B cell (primary cell): Measurements from ENCODE around the gene TBC1D14. TPM values are rescaled to one million over a fixed set of nuclear protein-coding genes. Genes with fewer than 3 reads are reported as not detected.

Experiments used
- ATAC-seq: fragments of 200-7000 bp; cut with Tn5 transposase; one replicate; pipeline ENCODE4 v1.10.0; 2021; ENCODE audit warnings: low read depth, mild to moderate bottlenecking, moderate number of reproducible peaks, moderate library complexity
- CTCF ChIA-PET: fragments of 350-600 bp; sonication (Branson Sonifier 250); formaldehyde crosslinking; loops from one replicate; lab custom pipeline; 2021; ENCODE audit warnings: antibody characterized with exemption, inconsistent platforms; lab: Charles Lee
- POLR2A ChIA-PET: fragments of 350-600 bp; sonication (Branson Sonifier 250); formaldehyde crosslinking; loops from one replicate; lab custom pipeline; 2021; ENCODE audit warnings: antibody characterized with exemption; lab: Charles Lee
- DNase-seq: peaks from one replicate; pipeline ENCODE4 v3.0.0; 2013
- H2AFZ ChIP-seq: 2 replicates; pipeline ENCODE4 v1.6.1; 2012; ENCODE audit warnings: mild to moderate bottlenecking, low read depth, low read length; ENCODE audit not compliant: insufficient read depth, poor library complexity, severe bottlenecking
- H3K27ac ChIP-seq, 2 donors: 1 replicate in 1 of 2; 2 replicates in 1 of 2; pipeline ENCODE4 v1.5.1; 2012 to 2013; ENCODE audit warnings: low read length in 2 of 2, mild to moderate bottlenecking in 2 of 2, moderate library complexity in 1 of 2
- H3K27me3 ChIP-seq, 4 experiments: fragments of 200-600 bp in 1 of 4; sonication (generic) in 1 of 4; replicated peaks in 1 of 4; 1 replicate in 2 of 4; 2 replicates in 2 of 4; pipeline versions ENCODE4 v1.6.1 to v1.7.0; 2013 to 2016; ENCODE audit warnings: low read length in 3 of 4, mild to moderate bottlenecking in 2 of 4, mixed read lengths in 1 of 4, moderate library complexity in 1 of 4; ENCODE audit not compliant: insufficient read depth in 4 of 4, control insufficient read depth in 3 of 4; ENCODE audit errors: control extremely low read depth in 1 of 4
- H3K36me3 ChIP-seq, 2 experiments: replicated peaks in 1 of 2; 1 replicate in 1 of 2; 2 replicates in 1 of 2; pipeline versions ENCODE4 v1.6.1 to v1.7.1; 2013; ENCODE audit warnings: low read length in 1 of 2; ENCODE audit not compliant: insufficient read depth in 2 of 2, control insufficient read depth in 1 of 2; ENCODE audit errors: control extremely low read depth in 1 of 2, extremely low read depth in 1 of 2
- H3K4me1 ChIP-seq, 2 donors: fragments of 200-600 bp in 1 of 2; sonication (generic) in 1 of 2; 1 replicate in 1 of 2; 2 replicates in 1 of 2; pipeline versions ENCODE4 v1.5.1 to v1.6.1; 2013 to 2017; ENCODE audit warnings: low read length in 2 of 2; ENCODE audit not compliant: control insufficient read depth in 2 of 2, insufficient read depth in 2 of 2
- H3K4me2 ChIP-seq: replicated peaks from 2 replicates; pipeline ENCODE3; 2012; ENCODE audit warnings: mild to moderate bottlenecking, low read depth, low read length; ENCODE audit not compliant: poor library complexity, severe bottlenecking
- H3K4me3 ChIP-seq, 5 experiments: fragments of 200-600 bp in 1 of 5; sonication (generic) in 1 of 5; 1 replicate in 3 of 5; 2 replicates in 2 of 5; pipeline versions ENCODE4 v1.5.1 to v1.7.0; 2011 to 2016; ENCODE audit warnings: low read length in 4 of 5, mild to moderate bottlenecking in 4 of 5, low read depth in 2 of 5, control low read depth in 1 of 5, moderate library complexity in 1 of 5; ENCODE audit not compliant: insufficient read depth in 1 of 5; ENCODE audit errors: control extremely low read depth in 1 of 5, extremely low read depth in 1 of 5
- H3K79me2 ChIP-seq: fragments of 200-600 bp; sonication (generic); one replicate; pipeline ENCODE4 v1.6.0; 2016; ENCODE audit warnings: low read length; ENCODE audit not compliant: control insufficient read depth, insufficient read depth
- H3K9ac ChIP-seq: fragments of 200-600 bp; sonication (generic); 2 replicates; pipeline ENCODE4 v1.6.1; 2017; ENCODE audit warnings: mild to moderate bottlenecking, low read length, moderate library complexity
- H3K9me3 ChIP-seq, 3 donors: one replicate each; pipeline versions ENCODE4 v1.6.1 to v1.7.1; 2013; ENCODE audit warnings: low read length in 2 of 3; ENCODE audit not compliant: control insufficient read depth in 2 of 3, insufficient read depth in 1 of 3; ENCODE audit errors: control extremely low read depth in 1 of 3
- H4K20me1 ChIP-seq: 2 replicates; pipeline ENCODE4 v1.6.0; 2012; ENCODE audit warnings: mild to moderate bottlenecking, low read length; ENCODE audit not compliant: insufficient read depth, control insufficient read depth, poor library complexity, severe bottlenecking
- H3K27ac Mint-ChIP-seq: one replicate; pipeline ENCODE4 v1.8.0; 2021; ENCODE audit warnings: mixed read lengths
- H3K27me3 Mint-ChIP-seq: one replicate; pipeline ENCODE4 v1.8.0; 2021; ENCODE audit warnings: mixed read lengths
- H3K4me1 Mint-ChIP-seq: one replicate; pipeline ENCODE4 v1.8.0; 2021; ENCODE audit warnings: mixed read lengths
- H3K4me3 Mint-ChIP-seq: one replicate; pipeline ENCODE4 v1.8.0; 2021; ENCODE audit warnings: mixed read lengths
- H3K9me3 Mint-ChIP-seq: one replicate; pipeline ENCODE4 v1.8.0; 2022; ENCODE audit warnings: mixed read lengths; ENCODE audit not compliant: insufficient read depth
- EZH2 ChIP-seq: IDR thresholded peaks from 2 replicates; pipeline ENCODE4 v1.6.1; 2012; ENCODE audit warnings: borderline replicate concordance, low read depth, mild to moderate bottlenecking, moderate library complexity, low read length; ENCODE audit not compliant: insufficient read depth, poor library complexity, severe bottlenecking
- WGBS: methylation state at CpG from one replicate; pipeline ENCODE4 v1.1.5; 2013; ENCODE audit warnings: missing lambda C conversion rate; ENCODE audit not compliant: insufficient coverage; 5-methylcytosine and 5-hydroxymethylcytosine counted together
- intact Hi-C: fragments of 100-400 bp; cut with micrococcal nuclease; formaldehyde crosslinking; loops from one replicate; pipeline ENCODE4 v1.10.0; 2022
- polyA plus RNA-seq: library from polyadenylated mRNA; depleted of rRNA; stranded (reverse); fragments of >200 nt; gene quantifications from 2 replicates; pipeline ENCODE4 v1.2.3, GENCODE V29; 2012
- total RNA-seq, 2 donors: library from RNA; stranded (reverse); fragments of 120-200 nt in 1 of 2; gene quantifications; 1 replicate in 1 of 2; 2 replicates in 1 of 2; pipeline versions ENCODE4 v1.2.3 to v1.2.4, GENCODE V29; 2013 to 2022
- TF ChIP-seq, protein P1 (sequence below): fragments of 200-600 bp; IDR thresholded peaks from one replicate; pipeline ENCODE4 v1.8.0; 2022; ENCODE audit warnings: antibody characterized with exemption, mild to moderate bottlenecking

TBC1D14 gene
- total and polyA plus RNA-seq, 2 donors (not counting 1 experiment from before 2014, with no cell fraction given) = 21.9 to 42.0 TPM

DNA sequence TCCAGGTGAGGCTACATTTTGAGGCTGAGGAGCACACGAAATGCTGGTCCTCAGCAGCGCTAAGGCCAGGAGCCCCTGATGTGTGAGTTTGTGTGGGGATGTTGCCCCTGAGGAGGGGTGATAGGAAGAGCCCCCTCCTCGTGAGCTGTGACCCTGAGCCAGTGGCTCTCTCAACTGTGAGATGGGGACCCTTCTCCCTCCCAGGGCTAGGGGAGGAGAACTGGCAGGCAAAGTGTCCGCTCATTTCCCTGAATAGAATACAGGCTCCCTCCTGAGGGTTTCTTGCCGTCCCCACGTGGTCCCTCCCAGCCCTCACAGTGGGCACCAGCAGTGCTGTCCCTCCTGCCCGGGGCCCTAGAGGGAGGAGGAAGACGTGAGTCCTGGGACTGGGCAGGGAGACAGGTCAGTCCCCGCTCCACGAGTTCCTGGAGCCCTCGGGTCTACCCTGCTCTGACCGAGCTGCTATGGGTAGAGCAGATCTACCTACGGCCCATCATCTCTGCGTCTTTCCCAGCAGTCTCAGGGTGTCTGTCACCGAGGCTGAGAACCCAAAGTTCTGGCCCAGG, 21.0 kb upstream of the TBC1D14 start:
- 91% methylated on average over 14 of the region's 15 CpGs for WGBS
- no peak overlapping the region for H3K4me2 ChIP-seq
- no peaks in the 10 kb centered on the region for H3K79me2 ChIP-seq
- Mint-ChIP-seq H3K27me3 (no peaks in the 10 kb centered on the region), H3K4me1 (peaks cover 7% of the 10 kb centered on the region), H3K9me3 (no peaks in the 10 kb centered on the region), H3K4me3 (no peak overlapping the region), H3K27ac (no peak overlapping the region)
- TF ChIP-seq, protein P1, sequence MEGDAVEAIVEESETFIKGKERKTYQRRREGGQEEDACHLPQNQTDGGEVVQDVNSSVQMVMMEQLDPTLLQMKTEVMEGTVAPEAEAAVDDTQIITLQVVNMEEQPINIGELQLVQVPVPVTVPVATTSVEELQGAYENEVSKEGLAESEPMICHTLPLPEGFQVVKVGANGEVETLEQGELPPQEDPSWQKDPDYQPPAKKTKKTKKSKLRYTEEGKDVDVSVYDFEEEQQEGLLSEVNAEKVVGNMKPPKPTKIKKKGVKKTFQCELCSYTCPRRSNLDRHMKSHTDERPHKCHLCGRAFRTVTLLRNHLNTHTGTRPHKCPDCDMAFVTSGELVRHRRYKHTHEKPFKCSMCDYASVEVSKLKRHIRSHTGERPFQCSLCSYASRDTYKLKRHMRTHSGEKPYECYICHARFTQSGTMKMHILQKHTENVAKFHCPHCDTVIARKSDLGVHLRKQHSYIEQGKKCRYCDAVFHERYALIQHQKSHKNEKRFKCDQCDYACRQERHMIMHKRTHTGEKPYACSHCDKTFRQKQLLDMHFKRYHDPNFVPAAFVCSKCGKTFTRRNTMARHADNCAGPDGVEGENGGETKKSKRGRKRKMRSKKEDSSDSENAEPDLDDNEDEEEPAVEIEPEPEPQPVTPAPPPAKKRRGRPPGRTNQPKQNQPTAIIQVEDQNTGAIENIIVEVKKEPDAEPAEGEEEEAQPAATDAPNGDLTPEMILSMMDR = no peak
- TF ChIP-seq EZH2 = no peak
- peaks cover 14 to 20% of the 10 kb centered on the region in 2 donors for H3K4me1 ChIP-seq
- H4K20me1 ChIP-seq = no peaks in the 10 kb centered on the region
- H3K27ac ChIP-seq = no peak overlapping the region
- H2AFZ ChIP-seq = no peak overlapping the region
- H3K36me3 ChIP-seq = peaks cover 0 to 1% of the 10 kb centered on the region in 2 experiments
- POLR2A ChIA-PET = no interaction called here
- no peak for DNase-seq
- H3K4me3 ChIP-seq = no peak overlapping the region
- CTCF ChIA-PET = interaction anchor here (0.7 kb wide), 1 partner anchor 15 kb away, joined by 3 read pairs; no protein-coding TSS in a partner anchor
- H3K9me3 ChIP-seq = peaks cover 0 to 26% (median 0%) of the 10 kb centered on the region in 3 donors
- no peak overlapping the region for H3K9ac ChIP-seq
- intact Hi-C loops = no loop called here
- ATAC-seq = no peak
- H3K27me3 ChIP-seq = no peaks in the 10 kb centered on the region

DNA sequence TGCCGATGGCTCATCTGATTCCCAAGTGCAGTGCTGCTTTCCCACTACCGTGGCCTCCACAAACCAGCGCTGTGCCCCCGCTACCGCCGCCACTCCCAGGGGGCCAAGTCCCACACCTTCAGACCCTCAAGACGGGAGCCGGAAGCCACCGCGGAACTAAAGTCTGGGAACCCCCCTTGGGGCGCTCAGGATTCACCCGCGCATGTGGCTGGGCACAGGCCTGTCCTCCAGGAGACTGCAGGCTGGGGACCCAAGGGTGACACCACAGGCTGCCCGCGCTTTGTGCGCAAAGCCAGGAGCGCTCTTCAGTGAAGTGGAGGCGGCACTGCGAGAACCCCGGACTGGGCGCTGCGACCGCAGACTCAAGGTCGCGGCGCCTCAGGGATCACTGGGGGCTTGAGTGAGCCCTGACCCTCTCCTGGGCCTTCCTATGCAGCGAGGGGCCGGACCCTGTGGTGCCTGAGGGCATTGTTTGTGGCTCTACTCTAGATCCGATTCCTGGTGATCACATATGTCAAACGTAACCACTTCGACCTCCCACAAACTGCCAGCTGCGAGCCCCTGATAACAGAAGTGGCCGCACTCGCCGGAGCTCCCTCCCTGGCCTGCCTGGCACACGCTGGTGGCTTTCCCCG, 20.4 kb upstream of the TBC1D14 start:
- Histone ChIP-seq H3K4me2 (no peak overlapping the region), H3K36me3 (peaks cover 0 to 1% of the 10 kb centered on the region in 2 experiments), H3K27me3 (no peaks in the 10 kb centered on the region), H3K4me1 (peaks cover 14 to 20% of the 10 kb centered on the region in 2 donors), H4K20me1 (no peaks in the 10 kb centered on the region), H3K4me3 (no peak overlapping the region), H3K9me3 (peaks cover 0 to 26% (median 0%) of the 10 kb centered on the region in 3 donors), H3K27ac (no peak overlapping the region), H2AFZ (no peak overlapping the region), H3K79me2 (no peaks in the 10 kb centered on the region), H3K9ac (no peak overlapping the region)
- TF ChIP-seq EZH2 = no peak
- TF ChIP-seq, protein P1 = no peak
- Mint-ChIP-seq H3K4me3 (no peak overlapping the region), H3K4me1 (peaks cover 7% of the 10 kb centered on the region), H3K9me3 (no peaks in the 10 kb centered on the region), H3K27me3 (no peaks in the 10 kb centered on the region), H3K27ac (no peak overlapping the region)
- intact Hi-C loops = no loop called here
- POLR2A ChIA-PET = no interaction called here
- ATAC-seq = no peak
- 98% methylated on average over 37 of the region's 37 CpGs for WGBS
- DNase-seq = no peak
- CTCF ChIA-PET = no interaction called here
